Choroid plexus epithelial cell (primary cell): ENCODE measurements around the gene MCL1.
"Not testable (repeated sequence)": the region's sequence is repeated elsewhere in the genome, so short reads cannot be mapped to it uniquely, and the experiment has no call there.

Experiments
- DNase-seq: peaks from one replicate; pipeline ENCODE4 v3.0.0-alpha.2; 2010; ENCODE audit warnings: low read depth
- H3K4me3 ChIP-seq: 2 replicates; pipeline ENCODE4 v1.5.1; 2011; ENCODE audit warnings: low read depth, mild to moderate bottlenecking, control low read depth, low read length, moderate library complexity
- CTCF ChIP-seq: conservative IDR thresholded peaks from 2 replicates; pipeline ENCODE4 v1.5.1; 2011; ENCODE audit warnings: low read depth, mild to moderate bottlenecking, control low read depth, inconsistent platforms, low read length, moderate library complexity

MCL1 gene

GRCh38 chr1:150601540-150601939, 22.1 kb upstream of the MCL1 start:
- no peak for DNase-seq
- TF ChIP-seq CTCF: no peak
- H3K4me3 ChIP-seq: no peak overlapping the region

DNA sequence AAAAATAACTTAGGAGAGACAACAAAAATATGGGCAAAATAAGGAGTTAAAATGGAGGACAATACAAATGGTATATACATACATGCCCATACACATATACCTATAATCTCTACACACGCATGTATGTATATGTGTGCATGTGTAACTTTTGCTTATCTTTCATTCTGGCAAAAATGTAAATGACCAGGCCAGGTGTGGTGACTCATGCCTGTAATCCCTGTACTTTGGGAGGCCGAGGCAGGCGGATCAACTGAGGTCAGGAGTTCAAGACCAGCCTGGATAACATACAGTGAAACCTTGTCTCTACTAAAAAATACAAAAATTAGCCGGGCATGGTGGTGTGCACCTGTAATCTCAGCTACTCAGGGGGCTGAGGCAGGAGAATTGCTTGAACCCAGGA, 18.9 kb upstream of the MCL1 start:
- not testable (repeated sequence) for DNase-seq, H3K4me3 ChIP-seq

DNA sequence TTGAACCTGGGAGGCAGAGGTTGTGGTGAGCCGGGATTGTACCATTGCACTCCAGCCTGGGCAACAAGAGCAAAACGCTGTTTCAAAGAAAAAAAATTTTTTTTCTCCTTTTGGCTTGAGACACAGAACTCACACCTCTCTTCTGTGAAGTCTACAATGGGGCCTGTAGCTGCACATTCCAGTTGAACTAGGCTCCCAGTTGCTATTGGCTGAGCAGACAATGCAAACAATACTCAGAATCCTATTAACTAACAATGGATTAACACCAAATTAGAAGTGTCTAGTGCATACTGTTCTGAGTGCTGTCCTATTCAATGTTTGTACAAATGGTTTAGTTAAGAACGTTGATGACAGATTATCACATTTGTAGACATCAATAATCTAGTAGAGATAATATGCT, 17.6 kb upstream of the MCL1 start:
- no peak for DNase-seq
- no peak for TF ChIP-seq CTCF
- H3K4me3 ChIP-seq: no peak overlapping the region

GRCh38 chr1:150596095-150596892, 16.9 kb upstream of the MCL1 start:
- no peak overlapping the region for H3K4me3 ChIP-seq
- no peak for DNase-seq
- TF ChIP-seq CTCF: no peak

DNA sequence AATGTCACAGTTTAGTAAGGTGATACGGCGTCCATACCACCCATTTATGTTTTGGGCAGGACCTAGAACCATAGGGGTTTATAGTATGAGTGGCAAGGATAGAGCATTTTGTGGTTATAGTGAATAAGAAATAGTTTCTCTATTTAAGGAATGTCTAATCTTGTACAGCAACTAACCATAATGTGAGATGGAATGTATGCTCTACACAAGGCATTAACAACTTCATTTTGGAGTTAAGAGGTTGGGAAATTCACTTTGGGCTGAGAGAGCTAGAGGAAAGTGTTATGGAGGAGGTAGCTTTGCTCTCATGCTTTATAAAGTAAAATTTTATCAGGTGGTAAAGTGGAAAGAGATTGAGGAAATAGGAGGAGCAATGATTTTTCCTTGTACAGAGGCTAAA, 3.0 kb upstream of the MCL1 start:
- TF ChIP-seq CTCF: no peak
- H3K4me3 ChIP-seq: no peak overlapping the region
- peak; percentile 59 for DNase-seq

DNA sequence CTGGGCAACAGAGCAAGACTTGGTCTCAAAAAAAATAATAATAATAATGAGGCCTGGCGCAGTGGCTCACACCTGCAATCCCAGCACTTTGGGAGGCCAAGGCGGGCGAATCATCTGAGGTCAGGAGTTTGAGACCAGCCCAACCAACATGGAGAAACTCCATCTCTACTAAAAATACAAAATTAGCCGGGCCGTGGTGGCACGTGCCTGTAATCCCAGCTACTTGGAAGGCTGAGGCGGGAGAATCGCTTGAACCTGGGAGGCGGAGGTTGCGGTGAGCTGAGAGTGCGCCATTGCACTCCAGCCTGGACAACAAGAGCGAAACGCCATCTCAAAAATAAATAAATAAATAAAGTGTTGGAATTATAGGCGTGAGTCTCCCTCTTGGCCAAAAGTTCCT, 2.6 kb upstream of the MCL1 start:
- not testable (repeated sequence) for H3K4me3 ChIP-seq, DNase-seq

GRCh38 chr1:150581437-150581836, 2.0 kb upstream of the MCL1 start:
- DNase-seq, H3K4me3 ChIP-seq: not testable (repeated sequence)

GRCh38 chr1:150580966-150581365, 1.6 kb upstream of the MCL1 start:
- not testable (repeated sequence) for DNase-seq, H3K4me3 ChIP-seq

GRCh38 chr1:150579945-150580642, 684 bp upstream of the MCL1 start:
- peak; percentile 31 for DNase-seq
- no peak for TF ChIP-seq CTCF
- H3K4me3 ChIP-seq: peak overlapping the region; percentile 41
